Measurements from ENCODE around the gene BORA. TPM values are rescaled to one million over a fixed set of nuclear protein-coding genes. Genes with fewer than 3 reads are reported as not detected.

The BORA gene
- total RNA-seq (2022; extraction: Qiagen RNA extraction) = 7.2 to 9.7 TPM (median 7.6 TPM) in 5 replicates

DNA sequence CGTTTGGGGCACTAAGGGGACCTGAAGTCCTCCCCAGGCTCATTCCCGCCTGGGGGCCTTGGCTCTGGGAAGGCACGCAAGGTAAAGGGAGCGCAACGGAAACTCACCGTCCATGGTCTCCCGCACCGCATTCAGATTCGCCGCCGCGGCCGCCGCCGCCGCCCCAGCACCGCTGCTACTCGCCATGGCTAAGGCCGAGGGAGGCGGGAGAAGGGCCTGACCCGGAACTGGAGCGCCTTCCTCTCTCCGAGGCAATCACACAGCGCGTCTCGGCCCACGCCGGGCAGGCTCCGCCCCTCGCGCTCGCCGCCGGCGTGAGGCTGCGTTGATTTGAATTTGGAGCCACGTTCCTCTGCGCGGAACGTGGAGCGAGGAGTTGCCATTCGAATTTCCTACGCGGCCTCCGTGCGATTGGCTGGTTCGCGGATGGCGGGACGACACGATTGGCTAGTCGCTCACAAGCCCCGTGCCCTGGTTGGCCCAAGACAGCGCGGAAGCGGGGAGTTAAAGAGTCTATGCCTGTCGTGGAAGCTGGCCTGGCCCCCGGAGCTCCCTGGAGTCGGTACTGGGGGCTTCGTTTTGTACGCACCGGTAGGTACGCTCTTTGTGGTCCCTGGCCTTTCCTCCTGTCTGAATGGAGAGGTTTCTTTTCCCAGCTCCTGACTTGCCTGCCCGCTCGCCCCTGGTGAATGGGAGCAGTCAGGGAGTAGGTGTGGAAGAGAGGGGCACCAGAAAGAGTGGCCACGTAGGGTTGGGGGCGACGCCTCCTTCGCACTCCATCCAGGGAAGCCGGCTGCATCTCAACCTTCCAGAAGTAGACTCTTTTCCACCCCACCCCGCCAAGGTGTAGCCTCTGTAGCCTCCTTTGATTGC, at the start of gene BORA, which contains the start of gene MZT1:
Gene BORA, plus strand, starts transcription at position 507 of the 873 bp plus-strand sequence. CDS start 1,018 bp downstream, outside the sequence.
Gene MZT1, minus strand, starts transcription at position 213 of the 873 bp plus-strand sequence. Its CDS starts 27 bp downstream, at position 186.

DNA sequence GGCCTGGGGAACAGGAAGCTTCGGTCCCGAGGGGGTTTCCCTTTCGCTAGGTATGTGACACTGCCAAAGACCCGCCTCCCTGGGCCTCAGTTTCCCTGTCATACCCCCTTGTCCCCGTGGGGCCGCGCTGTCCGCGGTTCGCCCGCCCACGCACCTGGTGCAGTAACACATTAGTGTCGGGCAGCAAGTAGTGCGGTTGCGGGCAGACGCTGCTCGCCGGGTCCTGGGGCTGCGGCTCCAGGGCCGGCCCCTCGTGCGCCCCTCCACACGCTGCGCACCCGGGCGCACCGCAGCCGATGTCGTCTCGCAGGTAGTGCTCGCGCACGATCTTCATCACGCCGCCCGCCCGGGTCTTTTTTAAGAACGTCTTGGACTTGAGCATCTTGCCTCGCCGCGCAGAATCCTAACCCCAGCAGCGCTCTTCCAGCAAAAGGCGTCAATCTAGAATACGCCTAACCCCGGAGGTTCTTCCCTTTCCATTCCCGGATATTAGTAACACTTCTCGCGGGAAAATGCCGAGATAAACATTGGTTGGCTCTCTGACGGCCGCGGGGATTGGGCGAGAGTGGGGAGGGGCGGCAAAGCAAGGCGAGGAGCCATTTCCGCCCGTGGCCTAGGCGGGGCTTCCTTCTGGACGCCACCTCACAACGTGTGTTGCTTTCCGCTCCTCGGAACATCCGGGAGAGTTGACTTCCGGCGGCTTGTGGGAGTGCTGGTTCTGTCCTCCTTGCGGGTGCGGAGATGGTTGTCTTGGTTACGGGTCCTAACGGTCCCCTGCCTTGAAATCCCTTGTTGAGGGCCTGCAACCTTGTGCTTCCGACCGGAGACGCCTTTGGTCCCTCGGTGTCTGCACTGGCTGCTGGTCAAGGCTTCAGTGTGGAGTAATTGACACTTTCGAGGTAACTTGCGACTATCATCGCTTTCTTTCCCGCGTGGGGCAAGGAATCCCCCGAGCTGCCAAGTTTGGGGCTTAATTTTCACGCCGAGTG, 54.0 kb downstream of the BORA start, which contains the start of the genes DIS3 and PIBF1:
Gene DIS3, minus strand, starts transcription at position 450 of the 989 bp plus-strand sequence. Its CDS starts 68 bp downstream, at position 382.
Gene PIBF1, plus strand, starts transcription at position 683 of the 989 bp plus-strand sequence. CDS start 1,337 bp downstream, outside the sequence.

Other genes starting within 250 kb of the BORA start
- 9.3 to 13.5 TPM (median 9.8 TPM) in 5 replicates for gene MZT1, start 294 bp upstream of the BORA start, total RNA-seq (2022; extraction: Qiagen RNA extraction)
- gene DIS3, start 54.0 kb downstream of the BORA start, total RNA-seq (2022; extraction: Qiagen RNA extraction) = 16.5 to 22.4 TPM (median 18.7 TPM) in 5 replicates
- 4.0 to 5.4 TPM (median 4.2 TPM) in 5 replicates for gene PIBF1, start 54.2 kb downstream of the BORA start, total RNA-seq (2022; extraction: Qiagen RNA extraction)

Data from A549 treated with Hydrocortisone at 1 μM for 4 hours (cell line).